ACC112 (cell line): Measurements from ENCODE around the gene PTPRU.
"Not testable (repeated sequence)": the region's sequence is repeated elsewhere in the genome, so short reads cannot be mapped to it uniquely, and the experiment has no call there.

Experiments used
- H2AFZ ChIP-seq: fragments of 200-600 bp; sonication (generic); one replicate; pipeline ENCODE4 v1.6.0; 2017; ENCODE audit warnings: antibody characterized with exemption, low read length; ENCODE audit not compliant: unreplicated experiment
- H3K27ac ChIP-seq: fragments of 200-600 bp; sonication (generic); 2 replicates; pipeline ENCODE4 v1.5.1; 2014; ENCODE audit warnings: low read depth, mild to moderate bottlenecking, antibody characterized with exemption, low read length, moderate library complexity
- H3K27me3 ChIP-seq: fragments of 200-600 bp; sonication (generic); 2 replicates; pipeline ENCODE4 v1.6.1; 2014; ENCODE audit warnings: mild to moderate bottlenecking, antibody characterized with exemption, low read length, moderate library complexity, mixed read lengths; ENCODE audit not compliant: insufficient read depth
- H3K36me3 ChIP-seq: fragments of 200-600 bp; sonication (generic); 2 replicates; pipeline ENCODE4 v1.6.1; 2016; ENCODE audit warnings: mild to moderate bottlenecking, antibody characterized with exemption, low read length, moderate library complexity, mixed read lengths; ENCODE audit not compliant: insufficient read depth
- H3K4me1 ChIP-seq: fragments of 200-600 bp; sonication (generic); one replicate; pipeline ENCODE4 v1.6.1; 2016; ENCODE audit warnings: low read length, mixed read lengths; ENCODE audit not compliant: insufficient read depth, unreplicated experiment, control insufficient read depth
- H3K4me3 ChIP-seq: fragments of 200-600 bp; sonication (generic); 2 replicates; pipeline ENCODE4 v1.5.1; 2014; ENCODE audit warnings: mild to moderate bottlenecking, low read depth, low read length
- H3K79me2 ChIP-seq: fragments of 200-600 bp; sonication (generic); one replicate; pipeline ENCODE4 v1.6.0; 2016; ENCODE audit warnings: low read length; ENCODE audit not compliant: control insufficient read depth, unreplicated experiment, insufficient read depth

The PTPRU gene

GRCh38 chr1:29309075-29309474, 72.8 kb downstream of the PTPRU start:
- no peaks in the 10 kb centered on the region for H3K36me3 ChIP-seq
- H3K27me3 ChIP-seq: no peaks in the 10 kb centered on the region
- no peak overlapping the region for H3K27ac ChIP-seq

GRCh38 chr1:29309621-29310020, 73.3 kb downstream of the PTPRU start:
- H3K4me3 ChIP-seq: no peak overlapping the region
- H3K27me3 ChIP-seq: no peaks in the 10 kb centered on the region
- no peaks in the 10 kb centered on the region for H3K36me3 ChIP-seq
- H3K79me2 ChIP-seq: no peaks in the 10 kb centered on the region
- H2AFZ ChIP-seq: no peak overlapping the region
- H3K27ac ChIP-seq: no peak overlapping the region
- H3K4me1 ChIP-seq: no peaks in the 10 kb centered on the region

More at GRCh38 chr1:29309075-29309474, 72.8 kb downstream of the PTPRU start:
- H3K4me1 ChIP-seq: no peaks in the 10 kb centered on the region
- H3K79me2 ChIP-seq: no peaks in the 10 kb centered on the region
- H3K4me3 ChIP-seq: no peak overlapping the region
- no peak overlapping the region for H2AFZ ChIP-seq

- Histone ChIP-seq H3K27ac (no peak overlapping the region), H3K79me2 (no peaks in the 10 kb centered on the region), H3K36me3 (no peaks in the 10 kb centered on the region), H2AFZ (no peak overlapping the region), H3K4me3 (no peak overlapping the region), H3K27me3 (no peaks in the 10 kb centered on the region), H3K4me1 (no peaks in the 10 kb centered on the region)
Measured at GRCh38 chr1:29310616-29311180, 74.4 kb downstream of the PTPRU start.

GRCh38 chr1:29311352-29312030, 75.2 kb downstream of the PTPRU start:
- Histone ChIP-seq H3K4me1 (no peaks in the 10 kb centered on the region), H3K79me2 (no peaks in the 10 kb centered on the region), H3K27me3 (no peaks in the 10 kb centered on the region), H3K4me3 (no peak overlapping the region), H3K36me3 (no peaks in the 10 kb centered on the region), H3K27ac (no peak overlapping the region), H2AFZ (no peak overlapping the region)

- no peak overlapping the region for H3K4me3 ChIP-seq
- H3K79me2 ChIP-seq: no peaks in the 10 kb centered on the region
- no peak overlapping the region for H3K27ac ChIP-seq
- no peak overlapping the region for H2AFZ ChIP-seq
- H3K4me1 ChIP-seq: no peaks in the 10 kb centered on the region
- H3K27me3 ChIP-seq: no peaks in the 10 kb centered on the region
- no peaks in the 10 kb centered on the region for H3K36me3 ChIP-seq
Measured at GRCh38 chr1:29312469-29313461, 76.4 kb downstream of the PTPRU start.

- H3K4me3 ChIP-seq, H3K36me3 ChIP-seq, H3K27me3 ChIP-seq, H3K27ac ChIP-seq, H3K79me2 ChIP-seq, H2AFZ ChIP-seq, H3K4me1 ChIP-seq: not testable (repeated sequence)
Measured at GRCh38 chr1:29314685-29315084, 78.4 kb downstream of the PTPRU start.

- H3K4me1 ChIP-seq: no peaks in the 10 kb centered on the region
- H2AFZ ChIP-seq: no peak overlapping the region
- H3K36me3 ChIP-seq: no peaks in the 10 kb centered on the region
- H3K79me2 ChIP-seq: no peaks in the 10 kb centered on the region
- H3K27me3 ChIP-seq: no peaks in the 10 kb centered on the region
- H3K4me3 ChIP-seq: no peak overlapping the region
- no peak overlapping the region for H3K27ac ChIP-seq
Measured at GRCh38 chr1:29315262-29315661, 78.9 kb downstream of the PTPRU start.

- Histone ChIP-seq H3K79me2 (no peaks in the 10 kb centered on the region), H3K4me3 (no peak overlapping the region), H3K27me3 (no peaks in the 10 kb centered on the region), H3K4me1 (no peaks in the 10 kb centered on the region), H2AFZ (no peak overlapping the region), H3K36me3 (no peaks in the 10 kb centered on the region), H3K27ac (no peak overlapping the region)
Measured at GRCh38 chr1:29315876-29316275, 79.6 kb downstream of the PTPRU start.

GRCh38 chr1:29317063-29317915, 81.0 kb downstream of the PTPRU start:
- Histone ChIP-seq H2AFZ (no peak overlapping the region), H3K27me3 (no peaks in the 10 kb centered on the region), H3K79me2 (no peaks in the 10 kb centered on the region), H3K36me3 (no peaks in the 10 kb centered on the region), H3K4me3 (no peak overlapping the region), H3K4me1 (no peaks in the 10 kb centered on the region), H3K27ac (no peak overlapping the region)

GRCh38 chr1:29317916-29318530, 81.7 kb downstream of the PTPRU start:
- H3K4me3 ChIP-seq: no peak overlapping the region
- no peak overlapping the region for H3K27ac ChIP-seq
- no peaks in the 10 kb centered on the region for H3K27me3 ChIP-seq
- no peaks in the 10 kb centered on the region for H3K79me2 ChIP-seq
- H2AFZ ChIP-seq: no peak overlapping the region
- H3K4me1 ChIP-seq: no peaks in the 10 kb centered on the region
- H3K36me3 ChIP-seq: no peaks in the 10 kb centered on the region
